ENCODE results near the gene APEH.
"Not testable (repeated sequence)": the region's sequence is repeated elsewhere in the genome, so short reads cannot be mapped to it uniquely, and the experiment has no call there.

DNA sequence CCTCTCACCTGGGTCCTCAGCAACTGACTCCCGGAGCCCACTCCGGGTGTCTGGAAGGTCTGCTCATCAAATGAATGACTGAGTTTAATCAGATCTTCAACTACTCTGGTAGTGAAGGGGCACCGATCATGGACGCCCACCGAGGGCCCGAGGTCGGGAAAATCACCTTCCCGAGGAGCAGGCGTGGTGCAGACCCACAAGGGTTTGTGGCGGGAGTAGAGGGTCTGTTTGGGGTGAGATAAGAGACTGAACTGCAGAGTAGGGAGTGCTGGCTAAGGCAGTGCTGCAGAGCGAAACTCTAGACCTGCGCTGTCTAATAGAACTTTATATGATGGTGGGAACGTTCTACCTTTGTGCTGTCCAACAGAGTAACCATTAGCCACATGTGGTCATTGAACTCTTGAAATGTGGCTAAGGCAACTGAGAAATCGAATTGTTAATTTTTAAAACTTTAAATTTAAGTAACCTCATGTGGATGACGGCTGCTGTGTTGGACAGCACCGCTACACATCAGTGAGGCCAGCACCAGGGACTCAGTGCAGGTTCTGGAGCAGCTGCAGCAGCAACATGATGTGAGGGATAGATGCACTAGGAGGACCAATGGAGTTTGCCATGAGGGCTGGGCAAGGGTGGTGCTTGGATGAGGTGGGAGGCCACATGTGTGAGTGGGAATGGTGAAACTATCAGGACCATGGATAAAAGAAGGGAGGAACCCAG lies 15.9 kb downstream of the APEH start:
- TF ChIP-seq, protein P1, sequence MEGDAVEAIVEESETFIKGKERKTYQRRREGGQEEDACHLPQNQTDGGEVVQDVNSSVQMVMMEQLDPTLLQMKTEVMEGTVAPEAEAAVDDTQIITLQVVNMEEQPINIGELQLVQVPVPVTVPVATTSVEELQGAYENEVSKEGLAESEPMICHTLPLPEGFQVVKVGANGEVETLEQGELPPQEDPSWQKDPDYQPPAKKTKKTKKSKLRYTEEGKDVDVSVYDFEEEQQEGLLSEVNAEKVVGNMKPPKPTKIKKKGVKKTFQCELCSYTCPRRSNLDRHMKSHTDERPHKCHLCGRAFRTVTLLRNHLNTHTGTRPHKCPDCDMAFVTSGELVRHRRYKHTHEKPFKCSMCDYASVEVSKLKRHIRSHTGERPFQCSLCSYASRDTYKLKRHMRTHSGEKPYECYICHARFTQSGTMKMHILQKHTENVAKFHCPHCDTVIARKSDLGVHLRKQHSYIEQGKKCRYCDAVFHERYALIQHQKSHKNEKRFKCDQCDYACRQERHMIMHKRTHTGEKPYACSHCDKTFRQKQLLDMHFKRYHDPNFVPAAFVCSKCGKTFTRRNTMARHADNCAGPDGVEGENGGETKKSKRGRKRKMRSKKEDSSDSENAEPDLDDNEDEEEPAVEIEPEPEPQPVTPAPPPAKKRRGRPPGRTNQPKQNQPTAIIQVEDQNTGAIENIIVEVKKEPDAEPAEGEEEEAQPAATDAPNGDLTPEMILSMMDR (IDR thresholded peaks at IDR 0.05), result not testable (repeated sequence)
- not testable (repeated sequence) for TF ChIP-seq POLR2A (IDR thresholded peaks at IDR 0.05)
